Aortic smooth muscle cell (primary cell): Measurements from ENCODE around the gene INSM1. TPM values are rescaled to one million over a fixed set of nuclear protein-coding genes. Genes with fewer than 3 reads are reported as not detected.

ENCODE experiments used
- total RNA-seq: library from RNA; depleted of rRNA; stranded (reverse); fragments of >200 nt; gene quantifications from 2 replicates; pipeline ENCODE4 v1.2.3, GENCODE V29; 2014

The INSM1 gene, protein sequence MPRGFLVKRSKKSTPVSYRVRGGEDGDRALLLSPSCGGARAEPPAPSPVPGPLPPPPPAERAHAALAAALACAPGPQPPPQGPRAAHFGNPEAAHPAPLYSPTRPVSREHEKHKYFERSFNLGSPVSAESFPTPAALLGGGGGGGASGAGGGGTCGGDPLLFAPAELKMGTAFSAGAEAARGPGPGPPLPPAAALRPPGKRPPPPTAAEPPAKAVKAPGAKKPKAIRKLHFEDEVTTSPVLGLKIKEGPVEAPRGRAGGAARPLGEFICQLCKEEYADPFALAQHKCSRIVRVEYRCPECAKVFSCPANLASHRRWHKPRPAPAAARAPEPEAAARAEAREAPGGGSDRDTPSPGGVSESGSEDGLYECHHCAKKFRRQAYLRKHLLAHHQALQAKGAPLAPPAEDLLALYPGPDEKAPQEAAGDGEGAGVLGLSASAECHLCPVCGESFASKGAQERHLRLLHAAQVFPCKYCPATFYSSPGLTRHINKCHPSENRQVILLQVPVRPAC
- total RNA-seq, result not detected in 2 replicates

DNA sequence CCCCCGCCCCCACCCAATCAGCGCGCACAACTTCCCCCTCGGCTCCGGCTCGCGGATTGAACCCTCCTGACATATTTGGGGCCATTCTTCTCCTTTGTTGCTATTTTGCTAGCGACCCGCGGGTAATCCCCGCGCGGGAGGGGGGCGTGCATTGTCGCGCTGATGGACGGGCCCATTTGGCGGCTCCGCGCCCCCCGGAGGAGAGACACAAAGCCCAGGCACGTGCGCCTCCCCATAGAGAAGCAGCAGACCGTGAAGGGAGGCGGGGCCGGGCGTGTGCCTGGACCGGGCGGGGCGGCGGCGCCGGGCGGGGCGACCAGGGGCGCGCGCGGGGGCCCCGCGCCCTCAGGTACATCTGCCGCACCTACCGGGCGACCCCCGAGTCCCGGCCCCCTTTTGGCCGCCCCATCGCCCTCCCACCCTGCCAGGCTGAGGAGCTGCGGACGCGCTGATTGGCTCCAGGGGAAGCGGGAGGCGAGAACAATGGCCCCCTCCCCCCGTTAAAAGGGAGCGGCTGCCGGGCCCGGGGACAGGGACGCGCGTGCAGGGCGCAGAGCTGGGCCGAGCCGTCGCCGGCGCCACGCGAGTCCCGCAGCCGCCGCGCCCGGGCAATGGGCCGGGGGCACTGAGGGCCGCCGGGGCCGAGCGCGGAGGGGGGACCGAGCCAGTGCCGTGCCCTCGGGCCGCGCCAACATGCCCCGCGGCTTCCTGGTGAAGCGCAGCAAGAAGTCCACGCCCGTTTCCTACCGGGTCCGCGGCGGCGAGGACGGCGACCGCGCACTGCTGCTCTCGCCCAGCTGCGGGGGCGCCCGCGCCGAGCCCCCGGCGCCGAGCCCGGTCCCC is at the start of gene INSM1:
Gene INSM1 (plus strand): TSS at position 530 of the 843 bp plus-strand sequence. CDS start 164 bp downstream, at position 694.

